ENCODE data around the gene EFCAB6.

GRCh38 chr22:43726964-43727543 is 85.1 kb downstream of the EFCAB6 start:
- TF ChIP-seq CTCF (conservative IDR thresholded peaks at IDR 0.05; ENCODE audit: low read length), result no peak
- no peak for TF ChIP-seq EZH2phosphoT487 (IDR thresholded peaks at IDR 0.05; ENCODE audit: borderline replicate concordance)
